Stimulated activated CD8-positive, alpha-beta memory T cell treated with anti-CD3 and anti-CD28 coated beads, Interleukin-12 subunit alpha, Interleukin-12 subunit beta, amount 100 ng/mL, for 1 hour (primary cell): ENCODE results near the gene SGIP1.

Experiments used
- DNase-seq: peaks from one replicate; pipeline ENCODE4 v3.0.0-alpha.2; 2020; ENCODE audit warnings: low read depth

Gene SGIP1

GRCh38 chr1:66533804-66534740 lies at the start of gene SGIP1:
Gene SGIP1 (plus strand): TSS chr1:66534153. CDS start chr1:66534359, 206 bp downstream.
- no peak for DNase-seq

- no peak for DNase-seq
Observed at GRCh38 chr1:66489151-66489550, 44.8 kb upstream of the SGIP1 start.

GRCh38 chr1:66489972-66490601 lies 43.9 kb upstream of the SGIP1 start:
- DNase-seq = no peak

GRCh38 chr1:66490816-66491215 lies 43.1 kb upstream of the SGIP1 start:
- DNase-seq = no peak

GRCh38 chr1:66492424-66492823 lies 41.5 kb upstream of the SGIP1 start:
- DNase-seq = no peak

GRCh38 chr1:66493731-66494130 lies 40.2 kb upstream of the SGIP1 start:
- DNase-seq = no peak

GRCh38 chr1:66494482-66494881 lies 39.5 kb upstream of the SGIP1 start:
- DNase-seq = no peak

GRCh38 chr1:66495495-66495894 lies 38.5 kb upstream of the SGIP1 start:
- no peak for DNase-seq

GRCh38 chr1:66497910-66498309 lies 36.0 kb upstream of the SGIP1 start:
- DNase-seq = no peak

GRCh38 chr1:66500301-66500700 lies 33.7 kb upstream of the SGIP1 start:
- DNase-seq = no peak

GRCh38 chr1:66502086-66502485 lies 31.9 kb upstream of the SGIP1 start:
- DNase-seq = no peak

GRCh38 chr1:66503841-66504470 lies 30.0 kb upstream of the SGIP1 start:
- DNase-seq = no peak

- DNase-seq = no peak
Observed at GRCh38 chr1:66505671-66506392, 28.1 kb upstream of the SGIP1 start.

GRCh38 chr1:66506393-66506687 lies 27.6 kb upstream of the SGIP1 start:
- DNase-seq = no peak

GRCh38 chr1:66506991-66507390 lies 27.0 kb upstream of the SGIP1 start:
- DNase-seq = no peak

- no peak for DNase-seq
Observed at GRCh38 chr1:66510407-66510806, 23.5 kb upstream of the SGIP1 start.

- DNase-seq = no peak
Observed at GRCh38 chr1:66511118-66511517, 22.8 kb upstream of the SGIP1 start.

- no peak for DNase-seq
Observed at GRCh38 chr1:66517959-66518358, 16.0 kb upstream of the SGIP1 start.

- no peak for DNase-seq
Observed at GRCh38 chr1:66518654-66519053, 15.3 kb upstream of the SGIP1 start.

- DNase-seq = no peak
Observed at GRCh38 chr1:66519992-66520391, 14.0 kb upstream of the SGIP1 start.

GRCh38 chr1:66520655-66521054 lies 13.3 kb upstream of the SGIP1 start:
- DNase-seq = no peak

GRCh38 chr1:66521721-66522365 lies 12.1 kb upstream of the SGIP1 start:
- no peak for DNase-seq
